Left ventricle myocardium inferior (tissue), 1 donor: ENCODE data around the gene SH3PXD2A. TPM values are rescaled to one million over a fixed set of nuclear protein-coding genes. Genes with fewer than 3 reads are reported as not detected.

Experiments used
- DNase-seq: peaks from one replicate; pipeline ENCODE4 v3.0.0-alpha.2; 2020
- H3K27ac ChIP-seq: fragments of 200-600 bp; replicated peaks from 2 replicates; pipeline ENCODE4 v1.8.0; 2021
- H3K27me3 ChIP-seq: fragments of 200-600 bp; 2 replicates; pipeline ENCODE4 v1.8.0; 2021; ENCODE audit warnings: low read depth
- H3K36me3 ChIP-seq: fragments of 200-600 bp; 2 replicates; pipeline ENCODE4 v1.8.0; 2021
- H3K4me1 ChIP-seq: fragments of 200-600 bp; 2 replicates; pipeline ENCODE4 v1.8.0; 2021
- H3K4me3 ChIP-seq: fragments of 200-600 bp; 2 replicates; pipeline ENCODE4 v1.8.0; 2021; ENCODE audit warnings: mild to moderate bottlenecking, moderate library complexity
- H3K9me3 ChIP-seq: fragments of 200-600 bp; replicated peaks from 2 replicates; pipeline ENCODE4 v1.8.0; 2021
- intact Hi-C: fragments of 100-400 bp; cut with micrococcal nuclease; formaldehyde crosslinking; loops from one replicate; pipeline ENCODE4 v1.11.0; 2022
- total RNA-seq: library from RNA; stranded (reverse); fragmentation: NEBNext Ultra II Directional; extraction: Animal tissue kit (Norgen Biotek cat#: 25700); gene quantifications from one replicate; pipeline ENCODE4 v1.2.1, GENCODE V29; 2021
- TF ChIP-seq, protein P1 (sequence below): fragments of 200-600 bp; IDR thresholded peaks from 2 replicates; pipeline ENCODE4 v1.8.0; 2021; ENCODE audit warnings: antibody characterized with exemption, mild to moderate bottlenecking, borderline replicate concordance
- donor health status: DM: no; HTN: yes; CAD: no; lungs with severe emphysema.

The SH3PXD2A gene
- total RNA-seq, 1 donor from 2014 or later, result 34.4 TPM

DNA sequence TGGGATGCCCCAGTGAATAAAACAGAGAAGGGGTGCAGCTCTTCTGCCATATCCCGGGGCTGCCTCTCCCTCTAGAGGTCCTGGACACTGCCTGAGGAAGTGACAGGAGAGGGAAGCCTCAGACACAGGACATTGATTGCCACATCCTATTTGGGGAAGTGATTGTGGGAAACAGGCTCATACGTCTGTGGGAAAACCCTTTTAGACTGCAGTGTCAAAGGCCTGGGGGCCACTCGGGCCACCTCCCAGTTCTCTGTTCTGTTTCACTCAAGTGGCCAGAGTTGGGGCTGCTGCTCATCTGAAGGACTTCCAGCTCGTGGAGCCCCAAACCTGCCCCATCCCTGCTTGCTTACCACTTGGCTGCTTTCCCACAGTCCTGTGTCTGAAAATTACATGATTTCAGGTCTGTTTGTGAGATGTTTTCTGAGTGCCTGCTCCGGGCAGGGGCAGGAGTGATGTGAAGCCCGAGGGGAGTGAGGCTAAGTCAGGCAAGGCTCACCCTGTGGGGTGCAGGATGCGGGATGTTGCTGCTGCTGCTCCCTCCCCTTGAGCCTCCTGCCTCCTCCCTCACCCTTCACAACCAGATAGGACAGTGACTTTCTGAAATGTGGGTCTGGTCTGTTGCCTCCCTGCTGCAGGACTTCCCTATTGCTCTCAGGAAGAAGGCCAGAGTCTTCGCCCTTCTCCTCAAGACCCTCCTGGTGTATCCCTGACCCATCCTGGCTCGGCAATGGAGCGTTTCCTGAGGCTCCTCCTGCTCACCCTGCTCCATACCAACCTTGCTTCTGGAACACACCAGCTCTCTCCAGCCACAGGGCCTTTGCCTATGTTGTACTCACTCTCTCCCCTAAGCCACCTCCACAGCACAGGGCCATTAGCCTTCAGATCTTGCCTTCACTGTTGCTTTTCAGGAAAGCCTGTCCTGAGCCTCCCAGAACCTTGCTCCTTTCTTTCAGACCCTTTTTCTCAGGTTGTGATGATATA is 303.5 kb downstream of the SH3PXD2A start:
- intact Hi-C loops, result no loop called here
- H3K4me3 ChIP-seq, result no peak overlapping the region
- H3K36me3 ChIP-seq, result no peaks in the 10 kb centered on the region
- TF ChIP-seq, protein P1, sequence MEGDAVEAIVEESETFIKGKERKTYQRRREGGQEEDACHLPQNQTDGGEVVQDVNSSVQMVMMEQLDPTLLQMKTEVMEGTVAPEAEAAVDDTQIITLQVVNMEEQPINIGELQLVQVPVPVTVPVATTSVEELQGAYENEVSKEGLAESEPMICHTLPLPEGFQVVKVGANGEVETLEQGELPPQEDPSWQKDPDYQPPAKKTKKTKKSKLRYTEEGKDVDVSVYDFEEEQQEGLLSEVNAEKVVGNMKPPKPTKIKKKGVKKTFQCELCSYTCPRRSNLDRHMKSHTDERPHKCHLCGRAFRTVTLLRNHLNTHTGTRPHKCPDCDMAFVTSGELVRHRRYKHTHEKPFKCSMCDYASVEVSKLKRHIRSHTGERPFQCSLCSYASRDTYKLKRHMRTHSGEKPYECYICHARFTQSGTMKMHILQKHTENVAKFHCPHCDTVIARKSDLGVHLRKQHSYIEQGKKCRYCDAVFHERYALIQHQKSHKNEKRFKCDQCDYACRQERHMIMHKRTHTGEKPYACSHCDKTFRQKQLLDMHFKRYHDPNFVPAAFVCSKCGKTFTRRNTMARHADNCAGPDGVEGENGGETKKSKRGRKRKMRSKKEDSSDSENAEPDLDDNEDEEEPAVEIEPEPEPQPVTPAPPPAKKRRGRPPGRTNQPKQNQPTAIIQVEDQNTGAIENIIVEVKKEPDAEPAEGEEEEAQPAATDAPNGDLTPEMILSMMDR, result no peak
- peaks cover 19% of the 10 kb centered on the region for H3K4me1 ChIP-seq
- DNase-seq, result no peak
- no peaks in the 10 kb centered on the region for H3K9me3 ChIP-seq
- H3K27me3 ChIP-seq, result peaks cover 11% of the 10 kb centered on the region
- no peak overlapping the region for H3K27ac ChIP-seq

DNA sequence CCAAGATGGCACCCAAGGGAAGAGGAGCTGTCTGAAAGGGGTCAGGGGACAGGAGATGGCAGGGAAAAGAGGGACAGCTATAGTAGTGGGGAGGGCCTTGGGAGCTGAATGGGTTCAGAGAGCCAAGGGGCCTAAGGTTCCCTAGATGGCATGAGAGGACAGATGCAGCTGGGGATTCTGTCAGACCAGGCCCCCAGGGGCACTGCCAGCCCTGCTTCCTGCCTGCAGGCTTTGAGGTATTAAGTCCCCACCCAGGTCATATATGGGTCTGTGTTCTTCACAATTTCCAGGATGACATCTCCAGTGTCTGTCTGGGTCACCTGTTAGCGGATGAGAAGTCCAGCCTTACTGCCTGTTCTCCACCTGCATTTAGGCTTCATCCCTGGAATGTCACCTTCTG is 305.1 kb downstream of the SH3PXD2A start:
- H3K4me1 ChIP-seq, result peaks cover 12% of the 10 kb centered on the region
- TF ChIP-seq, protein P1, result no peak
- H3K4me3 ChIP-seq, result no peak overlapping the region
- no peaks in the 10 kb centered on the region for H3K27me3 ChIP-seq
- no peak overlapping the region for H3K27ac ChIP-seq
- no peaks in the 10 kb centered on the region for H3K9me3 ChIP-seq
- intact Hi-C loops, result no loop called here
- H3K36me3 ChIP-seq, result no peaks in the 10 kb centered on the region
- DNase-seq, result no peak

DNA sequence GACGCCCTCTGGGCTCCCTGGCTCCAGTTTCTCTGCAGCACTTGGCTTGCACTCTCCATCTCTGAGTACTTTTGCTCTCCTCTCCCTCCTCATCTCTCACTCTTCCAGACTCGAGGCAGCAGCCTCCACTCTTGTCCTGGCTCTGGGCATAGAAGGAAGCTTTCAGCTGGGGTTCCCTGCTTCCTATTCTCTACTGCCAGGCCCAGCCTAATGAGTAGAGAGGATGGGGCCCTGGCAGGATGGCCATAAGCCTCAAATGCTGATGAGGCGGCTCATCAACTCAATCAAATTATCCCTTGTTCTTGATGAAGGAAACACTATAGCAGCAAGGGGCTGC is 306.1 kb downstream of the SH3PXD2A start:
- no peaks in the 10 kb centered on the region for H3K36me3 ChIP-seq
- no peak overlapping the region for H3K27ac ChIP-seq
- no peak for DNase-seq
- no peaks in the 10 kb centered on the region for H3K27me3 ChIP-seq
- intact Hi-C loops, result no loop called here
- TF ChIP-seq, protein P1, result no peak
- peaks cover 8% of the 10 kb centered on the region for H3K4me1 ChIP-seq
- H3K9me3 ChIP-seq, result no peaks in the 10 kb centered on the region
- H3K4me3 ChIP-seq, result no peak overlapping the region

DNA sequence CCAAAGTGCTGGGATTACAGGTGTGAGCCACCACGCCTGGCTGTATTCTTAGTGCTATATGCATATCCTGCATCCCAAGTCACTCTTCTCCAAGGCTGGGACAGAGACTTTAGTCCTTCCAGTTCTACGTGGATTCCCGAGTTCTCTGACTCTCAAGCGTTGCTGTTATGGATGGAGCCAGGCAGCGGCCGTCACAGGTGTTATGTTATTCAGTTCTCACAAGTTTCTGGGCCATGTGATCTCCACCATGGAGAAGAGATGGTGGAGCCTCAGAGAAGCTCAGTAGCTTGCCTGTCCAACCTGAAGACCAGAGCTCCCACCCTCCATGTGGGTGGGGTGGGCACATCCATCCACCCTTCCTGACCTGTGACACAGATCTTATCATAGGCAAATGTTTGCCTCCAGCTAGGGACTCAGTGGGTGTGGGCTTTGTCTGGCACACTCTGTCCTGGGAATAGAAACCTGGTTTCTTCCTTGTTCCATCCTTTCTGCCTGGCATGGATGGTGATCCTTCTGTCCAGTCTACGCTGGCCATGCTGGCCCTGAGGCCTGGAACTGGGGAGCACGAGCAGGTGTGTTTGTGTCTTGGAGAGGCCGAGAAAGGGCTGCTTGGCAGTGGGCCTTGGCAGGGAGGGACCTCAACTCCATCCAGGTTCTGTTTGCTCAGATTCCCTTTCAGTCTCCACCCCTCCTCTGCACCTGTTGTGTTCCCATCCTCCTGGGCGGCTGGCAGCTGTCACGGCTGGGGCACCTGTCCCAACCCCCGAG is 306.6 kb downstream of the SH3PXD2A start:
- no peak for DNase-seq
- H3K4me1 ChIP-seq, result peaks cover 8% of the 10 kb centered on the region
- H3K27ac ChIP-seq, result no peak overlapping the region
- H3K27me3 ChIP-seq, result no peaks in the 10 kb centered on the region
- TF ChIP-seq, protein P1, result no peak
- no peak overlapping the region for H3K4me3 ChIP-seq
- intact Hi-C loops, result no loop called here
- no peaks in the 10 kb centered on the region for H3K36me3 ChIP-seq
- no peaks in the 10 kb centered on the region for H3K9me3 ChIP-seq

DNA sequence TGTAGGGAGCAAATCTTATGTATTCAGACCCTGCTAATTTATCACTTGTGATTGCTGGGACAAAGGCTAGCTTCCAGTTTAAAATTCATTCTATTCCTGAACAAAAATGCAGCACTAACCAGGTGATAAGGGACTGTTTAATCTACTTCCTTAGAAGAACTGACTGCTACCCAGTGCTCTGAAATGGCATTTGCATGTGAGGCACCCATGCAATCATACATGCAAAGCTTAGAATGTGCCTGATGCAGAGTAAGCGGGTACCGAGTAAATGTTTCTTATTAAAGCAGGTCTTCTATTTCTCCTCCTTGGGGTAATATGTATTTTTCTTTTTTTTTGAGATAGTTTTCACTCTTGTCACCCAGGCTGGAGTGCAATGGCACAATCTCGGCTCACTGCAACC is 307.4 kb downstream of the SH3PXD2A start:
- no peak overlapping the region for H3K4me3 ChIP-seq
- DNase-seq, result no peak
- peaks cover 14% of the 10 kb centered on the region for H3K4me1 ChIP-seq
- no peaks in the 10 kb centered on the region for H3K27me3 ChIP-seq
- no peak overlapping the region for H3K27ac ChIP-seq
- H3K36me3 ChIP-seq, result no peaks in the 10 kb centered on the region
- TF ChIP-seq, protein P1, result no peak
- intact Hi-C loops, result no loop called here
- no peaks in the 10 kb centered on the region for H3K9me3 ChIP-seq
